Type B pancreatic cell (in vitro differentiated cells): Measurements from ENCODE around the gene MYBPC1. TPM values are rescaled to one million over a fixed set of nuclear protein-coding genes. Genes with fewer than 3 reads are reported as not detected.
"Not testable (repeated sequence)": the region's sequence is repeated elsewhere in the genome, so short reads cannot be mapped to it uniquely, and the experiment has no call there.

ENCODE experiments used
- DNase-seq: peaks from one replicate; pipeline ENCODE4 v3.0.0; 2021; ENCODE audit warnings: mixed read lengths; ENCODE audit not compliant: unreplicated experiment; ENCODE audit errors: extremely low spot score
- H3K27ac Mint-ChIP-seq: 2 replicates; pipeline ENCODE4 v1.8.0; 2021; ENCODE audit warnings: mild to moderate bottlenecking, mixed read lengths
- H3K27me3 Mint-ChIP-seq: 2 replicates; pipeline ENCODE4 v1.8.0; 2021; ENCODE audit warnings: mixed read lengths
- H3K36me3 Mint-ChIP-seq: 2 replicates; pipeline ENCODE4 v1.8.0; 2021; ENCODE audit warnings: mixed read lengths
- H3K4me1 Mint-ChIP-seq: one replicate; pipeline ENCODE4 v1.8.0; 2021; ENCODE audit warnings: mixed read lengths; ENCODE audit not compliant: unreplicated experiment
- H3K4me3 Mint-ChIP-seq: 2 replicates; pipeline ENCODE4 v1.8.0; 2021; ENCODE audit warnings: mild to moderate bottlenecking, mixed read lengths
- H3K9me3 Mint-ChIP-seq: 2 replicates; pipeline ENCODE4 v1.8.0; 2021; ENCODE audit warnings: mixed read lengths
- total RNA-seq: library from RNA; stranded (reverse); gene quantifications from 2 replicates; pipeline ENCODE4 v1.2.1, GENCODE V29; 2021; ENCODE audit warnings: low replicate concordance
- TF ChIP-seq, protein P1 (sequence below): fragments of 200-600 bp; sonication (generic); conservative IDR thresholded peaks from 2 replicates; pipeline ENCODE4 v1.5.0; 2021; ENCODE audit warnings: antibody characterized with exemption, mild to moderate bottlenecking

Gene MYBPC1
- total RNA-seq, 1 donor from 2014 or later = 18.0 TPM

DNA sequence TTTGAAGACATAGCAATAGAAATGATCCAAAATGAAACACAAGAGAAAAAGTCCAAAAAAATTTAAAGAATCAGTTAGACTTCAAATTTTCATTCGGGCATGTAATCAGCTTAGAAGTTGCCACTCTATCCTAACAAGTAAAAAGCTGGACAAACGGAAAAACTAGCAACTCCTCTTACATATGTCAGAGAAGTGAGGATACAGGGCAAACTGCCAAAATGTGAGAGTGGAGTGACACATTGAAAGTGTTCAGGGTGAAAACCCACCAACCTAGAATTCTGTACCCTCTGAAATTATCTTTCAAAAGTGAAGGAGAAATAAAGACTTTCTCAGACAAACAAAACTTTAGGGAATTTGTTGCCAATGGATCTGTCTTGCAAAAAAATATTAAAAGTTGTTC, 60.6 kb downstream of the MYBPC1 start:
- Mint-ChIP-seq H3K36me3 (no peaks in the 10 kb centered on the region), H3K4me3 (no peak overlapping the region), H3K4me1 (no peaks in the 10 kb centered on the region), H3K27ac (no peak overlapping the region), H3K9me3 (no peaks in the 10 kb centered on the region), H3K27me3 (no peaks in the 10 kb centered on the region)
- DNase-seq = no peak
- TF ChIP-seq, protein P1, sequence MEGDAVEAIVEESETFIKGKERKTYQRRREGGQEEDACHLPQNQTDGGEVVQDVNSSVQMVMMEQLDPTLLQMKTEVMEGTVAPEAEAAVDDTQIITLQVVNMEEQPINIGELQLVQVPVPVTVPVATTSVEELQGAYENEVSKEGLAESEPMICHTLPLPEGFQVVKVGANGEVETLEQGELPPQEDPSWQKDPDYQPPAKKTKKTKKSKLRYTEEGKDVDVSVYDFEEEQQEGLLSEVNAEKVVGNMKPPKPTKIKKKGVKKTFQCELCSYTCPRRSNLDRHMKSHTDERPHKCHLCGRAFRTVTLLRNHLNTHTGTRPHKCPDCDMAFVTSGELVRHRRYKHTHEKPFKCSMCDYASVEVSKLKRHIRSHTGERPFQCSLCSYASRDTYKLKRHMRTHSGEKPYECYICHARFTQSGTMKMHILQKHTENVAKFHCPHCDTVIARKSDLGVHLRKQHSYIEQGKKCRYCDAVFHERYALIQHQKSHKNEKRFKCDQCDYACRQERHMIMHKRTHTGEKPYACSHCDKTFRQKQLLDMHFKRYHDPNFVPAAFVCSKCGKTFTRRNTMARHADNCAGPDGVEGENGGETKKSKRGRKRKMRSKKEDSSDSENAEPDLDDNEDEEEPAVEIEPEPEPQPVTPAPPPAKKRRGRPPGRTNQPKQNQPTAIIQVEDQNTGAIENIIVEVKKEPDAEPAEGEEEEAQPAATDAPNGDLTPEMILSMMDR = no peak

DNA sequence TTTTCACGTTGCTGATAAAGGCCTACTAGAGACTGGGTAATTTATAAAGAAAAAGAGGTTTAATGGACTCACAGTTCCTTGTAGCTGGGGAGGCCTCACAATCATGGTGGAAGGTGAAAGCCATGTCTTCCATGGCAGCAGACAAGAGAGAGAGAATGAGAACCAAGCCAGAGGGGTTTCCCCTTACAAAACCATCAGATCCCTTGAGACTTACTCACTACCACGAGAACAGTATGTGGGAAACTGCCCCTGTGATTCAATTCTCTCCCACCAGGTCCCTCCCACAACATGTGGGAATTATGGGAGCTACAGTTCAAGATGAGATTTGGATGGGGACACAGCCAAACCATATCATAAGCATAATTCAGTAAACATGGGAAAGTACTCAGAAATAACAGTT, 65.9 kb downstream of the MYBPC1 start:
- H3K9me3 Mint-ChIP-seq, H3K27me3 Mint-ChIP-seq, H3K4me1 Mint-ChIP-seq, H3K36me3 Mint-ChIP-seq, DNase-seq, H3K27ac Mint-ChIP-seq, H3K4me3 Mint-ChIP-seq: not testable (repeated sequence)

DNA sequence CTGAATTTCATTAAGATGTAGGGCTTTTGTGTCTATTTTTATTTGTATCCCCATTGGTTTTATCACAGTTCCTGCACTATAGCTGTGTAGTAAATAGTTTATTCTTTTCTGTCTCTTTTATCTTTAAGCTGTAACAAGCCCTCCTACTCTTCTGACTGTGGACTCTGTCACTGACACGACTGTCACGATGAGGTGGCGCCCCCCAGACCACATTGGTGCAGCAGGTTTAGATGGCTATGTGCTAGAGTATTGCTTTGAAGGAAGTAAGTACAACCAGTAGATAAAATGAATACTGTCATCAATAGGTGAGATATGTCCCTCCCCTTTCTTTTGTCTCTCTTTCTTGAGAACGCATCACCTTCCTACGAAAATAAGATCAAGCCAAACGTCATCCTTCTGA, 68.5 kb downstream of the MYBPC1 start:
- Mint-ChIP-seq H3K27ac (no peak overlapping the region), H3K27me3 (no peaks in the 10 kb centered on the region), H3K9me3 (no peaks in the 10 kb centered on the region), H3K4me3 (no peak overlapping the region), H3K4me1 (no peaks in the 10 kb centered on the region), H3K36me3 (no peaks in the 10 kb centered on the region)
- TF ChIP-seq, protein P1 = no peak
- no peak for DNase-seq

DNA sequence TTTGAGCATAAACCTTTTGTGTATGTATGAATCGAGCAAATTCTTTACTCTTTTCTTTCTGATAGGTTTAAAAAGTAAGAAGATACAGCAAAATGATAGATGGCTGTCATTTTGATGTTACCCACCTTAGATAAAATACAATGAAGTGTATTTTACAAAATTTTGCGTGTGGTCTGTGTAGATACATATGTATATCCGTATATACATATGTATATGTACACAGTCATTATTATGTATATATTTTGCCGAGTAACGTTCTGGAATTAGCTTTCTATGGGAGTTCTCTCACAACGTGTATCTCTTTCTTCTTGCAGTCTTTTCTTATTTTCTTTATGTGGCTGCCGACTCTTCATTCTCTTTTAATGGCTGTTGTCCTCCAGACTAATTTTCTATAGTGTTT, 70.2 kb downstream of the MYBPC1 start:
- Mint-ChIP-seq H3K36me3 (no peaks in the 10 kb centered on the region), H3K4me3 (no peak overlapping the region), H3K27ac (no peak overlapping the region), H3K27me3 (no peaks in the 10 kb centered on the region), H3K9me3 (no peaks in the 10 kb centered on the region), H3K4me1 (peaks cover 1% of the 10 kb centered on the region)
- TF ChIP-seq, protein P1 = no peak
- DNase-seq = no peak

DNA sequence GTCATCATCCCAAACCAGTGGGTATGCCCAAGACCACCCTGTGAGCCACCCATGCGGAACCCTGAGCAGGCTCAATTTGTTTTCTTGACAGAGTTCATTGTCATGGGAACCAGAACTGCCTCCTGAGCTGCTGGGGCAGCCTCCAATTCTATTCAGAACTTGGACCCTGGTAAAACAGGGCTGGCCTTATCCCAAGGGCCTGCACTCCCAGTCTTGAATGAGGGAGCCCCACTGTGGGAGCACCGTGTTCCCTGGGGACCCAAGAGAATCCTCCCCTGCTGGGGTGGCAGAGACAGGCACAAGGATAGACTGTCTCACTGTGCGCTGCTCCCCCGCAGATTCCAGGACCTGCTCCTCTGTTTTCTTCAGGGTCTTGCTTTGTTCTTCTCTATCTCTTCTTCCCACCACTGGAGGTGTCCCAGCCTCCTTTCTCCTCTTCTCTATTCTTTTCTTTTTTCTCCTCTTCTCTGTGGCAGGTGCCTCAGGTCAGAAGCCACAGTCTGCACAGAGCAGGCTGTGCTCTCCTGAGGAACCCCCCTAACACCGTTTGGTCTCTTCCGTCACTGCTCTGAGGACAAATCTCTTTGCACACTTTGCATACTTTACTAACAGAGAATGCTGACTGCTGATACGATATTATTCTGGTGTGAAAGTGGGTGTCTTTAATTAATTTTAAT, 71.4 kb downstream of the MYBPC1 start:
- TF ChIP-seq, protein P1 = no peak
- no peak overlapping the region for H3K4me3 Mint-ChIP-seq
- H3K27ac Mint-ChIP-seq = no peak overlapping the region
- H3K36me3 Mint-ChIP-seq = no peaks in the 10 kb centered on the region
- no peaks in the 10 kb centered on the region for H3K9me3 Mint-ChIP-seq
- H3K27me3 Mint-ChIP-seq = no peaks in the 10 kb centered on the region
- DNase-seq = no peak
- peaks cover 7% of the 10 kb centered on the region for H3K4me1 Mint-ChIP-seq

DNA sequence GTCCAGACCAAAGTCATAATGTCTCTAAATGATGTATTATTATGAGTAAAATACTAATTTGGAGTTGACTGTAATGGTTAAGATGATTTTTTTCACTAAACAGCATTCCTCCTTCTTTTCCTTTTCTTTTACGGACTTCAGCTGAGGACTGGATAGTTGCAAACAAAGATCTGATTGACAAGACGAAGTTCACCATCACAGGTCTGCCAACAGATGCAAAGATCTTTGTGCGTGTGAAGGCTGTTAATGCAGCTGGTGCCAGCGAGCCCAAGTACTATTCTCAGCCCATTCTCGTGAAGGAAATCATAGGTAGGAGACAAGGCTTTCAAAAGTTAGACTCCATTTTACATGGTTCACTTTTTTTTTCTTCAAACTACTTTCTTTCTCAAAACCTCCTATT, 72.8 kb downstream of the MYBPC1 start:
- TF ChIP-seq, protein P1 = no peak
- Mint-ChIP-seq H3K4me1 (peaks cover 7% of the 10 kb centered on the region), H3K9me3 (no peaks in the 10 kb centered on the region), H3K36me3 (no peaks in the 10 kb centered on the region), H3K27me3 (no peaks in the 10 kb centered on the region), H3K4me3 (no peak overlapping the region), H3K27ac (no peak overlapping the region)
- DNase-seq = no peak
